Stimulated activated CD4-positive, alpha-beta T cell treated with anti-CD3 and anti-CD28 coated beads, Interleukin-1b, Interleukin-23, amount 100 ng/mL, for 4 hours (primary cell): Measurements from ENCODE around the gene PPEF2.
A peak's percentile ranks its signal among the peaks of the same experiment; 100 is the strongest.

ENCODE experiments used
- DNase-seq, 2 donors: peaks; one replicate each; pipeline ENCODE4 v3.0.0-alpha.2; 2020; ENCODE audit warnings: low read depth in 2 of 2

PPEF2 gene

GRCh38 chr4:75895744-75896314 is 6.4 kb downstream of the PPEF2 start:
- peak in 1 of 2 donors; percentile 2 for DNase-seq

- DNase-seq, result no peak
These were observed 9.7 kb downstream of the PPEF2 start for GRCh38 chr4:75892508-75892907.

GRCh38 chr4:75891611-75892010 is 10.6 kb downstream of the PPEF2 start:
- DNase-seq, result no peak

- DNase-seq, result no peak
These were observed 12.6 kb downstream of the PPEF2 start for GRCh38 chr4:75889537-75890199.

- no peak for DNase-seq
These were observed 16.1 kb downstream of the PPEF2 start for GRCh38 chr4:75886104-75886503.

GRCh38 chr4:75881476-75881875 is 20.8 kb downstream of the PPEF2 start:
- no peak for DNase-seq

GRCh38 chr4:75880278-75880677 is 22.0 kb downstream of the PPEF2 start:
- DNase-seq, result no peak

- no peak for DNase-seq
These were observed 24.0 kb downstream of the PPEF2 start for GRCh38 chr4:75878246-75878756.

- no peak for DNase-seq
These were observed 26.0 kb downstream of the PPEF2 start for GRCh38 chr4:75876218-75876617.

- DNase-seq, result no peak
These were observed 33.2 kb downstream of the PPEF2 start for GRCh38 chr4:75869100-75869499.

GRCh38 chr4:75867130-75867529 is 35.1 kb downstream of the PPEF2 start:
- DNase-seq, result no peak

- no peak for DNase-seq
These were observed 41.6 kb downstream of the PPEF2 start for GRCh38 chr4:75860606-75861005.

- DNase-seq, result no peak
These were observed 43.5 kb downstream of the PPEF2 start for GRCh38 chr4:75858721-75859120.

- DNase-seq, result no peak
These were observed 52.8 kb downstream of the PPEF2 start for GRCh38 chr4:75849461-75849860.

GRCh38 chr4:75848891-75849290 is 53.4 kb downstream of the PPEF2 start:
- no peak for DNase-seq

- peak in 1 of 2 donors; percentile 16 for DNase-seq
These were observed 54.0 kb downstream of the PPEF2 start for GRCh38 chr4:75848171-75848760.

- no peak for DNase-seq
These were observed 56.3 kb downstream of the PPEF2 start for GRCh38 chr4:75845992-75846391.

- DNase-seq, result no peak
These were observed 58.0 kb downstream of the PPEF2 start for GRCh38 chr4:75844151-75844662.

GRCh38 chr4:75843596-75843995 is 58.7 kb downstream of the PPEF2 start:
- DNase-seq, result no peak

GRCh38 chr4:75841641-75842520 is 60.4 kb downstream of the PPEF2 start:
- DNase-seq, result no peak

GRCh38 chr4:75834772-75835154 is 67.5 kb downstream of the PPEF2 start:
- no peak for DNase-seq
